Measurements from ENCODE around the gene MAFG.

DNA sequence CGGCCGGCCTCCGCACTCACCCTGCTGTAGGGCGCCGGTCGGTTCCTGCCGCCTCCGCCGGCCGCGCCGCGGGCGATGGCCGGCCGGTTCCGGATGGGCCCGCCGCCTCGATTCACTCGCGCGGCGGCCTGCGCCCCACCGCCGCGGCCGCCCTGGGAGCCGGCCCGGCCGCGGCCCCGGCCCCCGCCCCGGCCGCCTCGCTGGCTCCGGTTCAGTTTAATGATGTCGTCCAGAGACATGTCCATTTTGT is 36.3 kb downstream of the MAFG start:
- TF ChIP-seq, protein P1, sequence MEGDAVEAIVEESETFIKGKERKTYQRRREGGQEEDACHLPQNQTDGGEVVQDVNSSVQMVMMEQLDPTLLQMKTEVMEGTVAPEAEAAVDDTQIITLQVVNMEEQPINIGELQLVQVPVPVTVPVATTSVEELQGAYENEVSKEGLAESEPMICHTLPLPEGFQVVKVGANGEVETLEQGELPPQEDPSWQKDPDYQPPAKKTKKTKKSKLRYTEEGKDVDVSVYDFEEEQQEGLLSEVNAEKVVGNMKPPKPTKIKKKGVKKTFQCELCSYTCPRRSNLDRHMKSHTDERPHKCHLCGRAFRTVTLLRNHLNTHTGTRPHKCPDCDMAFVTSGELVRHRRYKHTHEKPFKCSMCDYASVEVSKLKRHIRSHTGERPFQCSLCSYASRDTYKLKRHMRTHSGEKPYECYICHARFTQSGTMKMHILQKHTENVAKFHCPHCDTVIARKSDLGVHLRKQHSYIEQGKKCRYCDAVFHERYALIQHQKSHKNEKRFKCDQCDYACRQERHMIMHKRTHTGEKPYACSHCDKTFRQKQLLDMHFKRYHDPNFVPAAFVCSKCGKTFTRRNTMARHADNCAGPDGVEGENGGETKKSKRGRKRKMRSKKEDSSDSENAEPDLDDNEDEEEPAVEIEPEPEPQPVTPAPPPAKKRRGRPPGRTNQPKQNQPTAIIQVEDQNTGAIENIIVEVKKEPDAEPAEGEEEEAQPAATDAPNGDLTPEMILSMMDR (IDR thresholded peaks at IDR 0.05) = no peak
- no peak for TF ChIP-seq EZH2 (IDR thresholded peaks at IDR 0.05)
